GM23248 (cell line): Measurements from ENCODE around the gene PTPRN2. TPM values are rescaled to one million over a fixed set of nuclear protein-coding genes. Genes with fewer than 3 reads are reported as not detected.
"Not testable (repeated sequence)": the region's sequence is repeated elsewhere in the genome, so short reads cannot be mapped to it uniquely, and the experiment has no call there.

ENCODE experiments used
- DNase-seq: peaks from one replicate; pipeline ENCODE4 v3.0.0-alpha.2; 2015
- H2AFZ ChIP-seq: fragments of 200-600 bp; sonication (generic); 2 replicates; pipeline ENCODE4 v1.6.1; 2016; ENCODE audit warnings: antibody characterized with exemption
- H3F3A ChIP-seq: fragments of 200-600 bp; sonication (generic); 2 replicates; pipeline ENCODE4 v1.6.1; 2016; ENCODE audit warnings: mild to moderate bottlenecking, antibody characterized with exemption, mixed run types; ENCODE audit not compliant: insufficient read depth
- H3K27ac ChIP-seq: fragments of 200-600 bp; sonication (generic); 2 replicates; pipeline ENCODE4 v1.5.1; 2016; ENCODE audit warnings: mild to moderate bottlenecking
- H3K27me3 ChIP-seq: fragments of 200-600 bp; sonication (generic); replicated peaks from 2 replicates; pipeline ENCODE4 v1.6.1; 2016; ENCODE audit warnings: mild to moderate bottlenecking; ENCODE audit not compliant: insufficient read depth
- H3K36me3 ChIP-seq: fragments of 200-600 bp; sonication (generic); 2 replicates; pipeline ENCODE4 v1.6.1; 2016; ENCODE audit warnings: low read depth, mild to moderate bottlenecking
- H3K4me1 ChIP-seq: fragments of 200-600 bp; sonication (generic); 2 replicates; pipeline ENCODE4 v1.6.1; 2016; ENCODE audit warnings: mild to moderate bottlenecking; ENCODE audit not compliant: insufficient read depth
- H3K4me2 ChIP-seq: fragments of 200-600 bp; sonication (generic); one replicate; pipeline ENCODE4 v1.6.1; 2016; ENCODE audit warnings: mild to moderate bottlenecking; ENCODE audit not compliant: unreplicated experiment
- H3K4me3 ChIP-seq: fragments of 200-600 bp; sonication (generic); 2 replicates; pipeline ENCODE4 v1.5.1; 2016; ENCODE audit warnings: mild to moderate bottlenecking
- H3K79me2 ChIP-seq: fragments of 200-600 bp; sonication (generic); 2 replicates; pipeline ENCODE4 v1.6.1; 2016; ENCODE audit warnings: mild to moderate bottlenecking; ENCODE audit not compliant: insufficient read depth
- H3K9ac ChIP-seq: fragments of 200-600 bp; sonication (generic); 2 replicates; pipeline ENCODE4 v1.6.1; 2016; ENCODE audit warnings: mild to moderate bottlenecking
- H3K9me2 ChIP-seq: fragments of 200-600 bp; sonication (generic); 2 replicates; pipeline ENCODE4 v1.6.1; 2016; ENCODE audit warnings: mixed run types, mild to moderate bottlenecking, moderate library complexity; ENCODE audit not compliant: insufficient read depth
- H3K9me3 ChIP-seq: fragments of 200-600 bp; sonication (generic); one replicate; pipeline ENCODE4 v1.6.1; 2017; ENCODE audit warnings: low read depth
- H4K20me1 ChIP-seq: fragments of 200-600 bp; sonication (generic); 2 replicates; pipeline ENCODE4 v1.6.0; 2016; ENCODE audit not compliant: insufficient read depth
- EZH2 ChIP-seq: fragments of 200-600 bp; sonication (generic); IDR thresholded peaks from 2 replicates; pipeline ENCODE4 v1.6.1; 2018; ENCODE audit warnings: antibody characterized with exemption, mild to moderate bottlenecking; ENCODE audit not compliant: insufficient read depth, poor library complexity, severe bottlenecking
- EZH2phosphoT487 ChIP-seq: fragments of 200-600 bp; sonication (generic); IDR thresholded peaks from 2 replicates; pipeline ENCODE4 v1.6.1; 2018; ENCODE audit warnings: antibody characterized with exemption, moderate library complexity, mild to moderate bottlenecking, low read depth; ENCODE audit not compliant: insufficient read depth
- WGBS, 2 experiments: methylation state at CpG; one replicate each; pipeline ENCODE4 v1.1.6; 2015 to 2017; ENCODE audit warnings: low lambda C conversion rate in 2 of 2, low coverage in 1 of 2; ENCODE audit errors: missing lambda C conversion rate in 2 of 2; 5-methylcytosine and 5-hydroxymethylcytosine counted together
- in situ Hi-C: fragments of 300-500 bp; cut with MboI; formaldehyde crosslinking; loops from 2 replicates; pipeline ENCODE4 v1.15.0; 2020
- polyA plus RNA-seq: library from polyadenylated mRNA; unstranded; fragments of >200 nt; fragmentation: Nextera tagmentation; extraction: Ambion mirVana; gene quantifications from 2 replicates; pipeline ENCODE4 v1.2.1, GENCODE V29; 2016
- total RNA-seq: library from RNA; depleted of rRNA; stranded (reverse); fragments of >200 nt; shearing (Covaris generic); gene quantifications from 2 replicates; pipeline ENCODE4 v1.2.3, GENCODE V29; 2014

PTPRN2 gene
- total and polyA plus RNA-seq, 2 experiments from 2014 or later = 0.13 TPM; not detected in 1

- Histone ChIP-seq H3K9me2 (no peaks in the 10 kb centered on the region), H3K9ac (no peak overlapping the region), H3K9me3 (no peaks in the 10 kb centered on the region), H3K4me2 (no peak overlapping the region), H4K20me1 (no peaks in the 10 kb centered on the region), H3K79me2 (no peaks in the 10 kb centered on the region), H3K4me3 (no peak overlapping the region), H3K27me3 (no peaks in the 10 kb centered on the region), H3K36me3 (no peaks in the 10 kb centered on the region), H2AFZ (no peak overlapping the region), H3K4me1 (no peaks in the 10 kb centered on the region), H3F3A (no peaks in the 10 kb centered on the region), H3K27ac (no peak overlapping the region)
- TF ChIP-seq EZH2phosphoT487 (no peak), EZH2 (no peak)
- DNase-seq = no peak
- WGBS, 2 experiments = 24 to 26% methylated on average over 13 of the region's 13 CpGs
- in situ Hi-C loops = no loop called here
These were observed 168.3 kb downstream of the PTPRN2 start for GRCh38 chr7:158419238-158419785.

- H3K36me3 ChIP-seq, H3F3A ChIP-seq, H3K27ac ChIP-seq, H3K79me2 ChIP-seq, in situ Hi-C loops, H3K9ac ChIP-seq, H3K4me3 ChIP-seq, H2AFZ ChIP-seq, DNase-seq, H3K4me2 ChIP-seq, H4K20me1 ChIP-seq, H3K27me3 ChIP-seq, H3K9me2 ChIP-seq, H3K4me1 ChIP-seq, H3K9me3 ChIP-seq: not testable (repeated sequence)
- 63 to 68% methylated on average over 12 to 14 of the region's 14 CpGs for WGBS, 2 experiments
These were observed 169.2 kb downstream of the PTPRN2 start for GRCh38 chr7:158418395-158418794.

GRCh38 chr7:158416283-158416933, 171.2 kb downstream of the PTPRN2 start:
- no peak for DNase-seq
- Histone ChIP-seq H2AFZ (no peak overlapping the region), H3K4me1 (no peaks in the 10 kb centered on the region), H3K4me2 (no peak overlapping the region), H3K36me3 (no peaks in the 10 kb centered on the region), H3K4me3 (no peak overlapping the region), H3K27me3 (no peaks in the 10 kb centered on the region), H3K79me2 (no peaks in the 10 kb centered on the region), H3K9ac (no peak overlapping the region), H3K9me3 (no peaks in the 10 kb centered on the region), H3K27ac (no peak overlapping the region), H3F3A (no peaks in the 10 kb centered on the region), H3K9me2 (no peaks in the 10 kb centered on the region), H4K20me1 (no peaks in the 10 kb centered on the region)
- no peak for TF ChIP-seq EZH2
- no peak for TF ChIP-seq EZH2phosphoT487
- in situ Hi-C loops = no loop called here
- 20 to 21% methylated on average over 5 of the region's 5 CpGs for WGBS, 2 experiments

- H3K9ac ChIP-seq = no peak overlapping the region
- H3K79me2 ChIP-seq = no peaks in the 10 kb centered on the region
- no peak overlapping the region for H3K27ac ChIP-seq
- no peaks in the 10 kb centered on the region for H4K20me1 ChIP-seq
- DNase-seq = no peak
- H3F3A ChIP-seq = no peaks in the 10 kb centered on the region
- TF ChIP-seq EZH2 (no peak), EZH2phosphoT487 (no peak)
- H3K36me3 ChIP-seq = no peaks in the 10 kb centered on the region
- in situ Hi-C loops = no loop called here
- H3K4me3 ChIP-seq = no peak overlapping the region
- no peak overlapping the region for H3K4me2 ChIP-seq
- WGBS, 2 experiments = 20 to 25% methylated on average over 6 of the region's 6 CpGs
- H3K9me3 ChIP-seq = no peaks in the 10 kb centered on the region
- no peak overlapping the region for H2AFZ ChIP-seq
- H3K4me1 ChIP-seq = no peaks in the 10 kb centered on the region
- H3K9me2 ChIP-seq = no peaks in the 10 kb centered on the region
- H3K27me3 ChIP-seq = no peaks in the 10 kb centered on the region
These were observed 172.3 kb downstream of the PTPRN2 start for GRCh38 chr7:158415316-158415715.
